Esophagus squamous epithelium (tissue), 4 donors: ENCODE measurements around the gene PYM1.

Experiments used
- POLR2A ChIP-seq, 4 donors: fragments of 450-650 bp; IDR thresholded peaks; one replicate each; pipeline ENCODE4 v1.6.1; 2017; ENCODE audit warnings: antibody characterized with exemption in 4 of 4, mild to moderate bottlenecking in 4 of 4, moderate library complexity in 3 of 4
- TF ChIP-seq, protein P1 (sequence below), 6 experiments: fragments of 450-650 bp in 4 of 6; fragments of 200-600 bp in 2 of 6; sonication (generic) in 2 of 6; IDR thresholded peaks; one replicate each; pipeline ENCODE4 v1.5.1; 2016 to 2019; ENCODE audit warnings: antibody characterized with exemption in 6 of 6, mild to moderate bottlenecking in 4 of 6, moderate library complexity in 4 of 6

DNA sequence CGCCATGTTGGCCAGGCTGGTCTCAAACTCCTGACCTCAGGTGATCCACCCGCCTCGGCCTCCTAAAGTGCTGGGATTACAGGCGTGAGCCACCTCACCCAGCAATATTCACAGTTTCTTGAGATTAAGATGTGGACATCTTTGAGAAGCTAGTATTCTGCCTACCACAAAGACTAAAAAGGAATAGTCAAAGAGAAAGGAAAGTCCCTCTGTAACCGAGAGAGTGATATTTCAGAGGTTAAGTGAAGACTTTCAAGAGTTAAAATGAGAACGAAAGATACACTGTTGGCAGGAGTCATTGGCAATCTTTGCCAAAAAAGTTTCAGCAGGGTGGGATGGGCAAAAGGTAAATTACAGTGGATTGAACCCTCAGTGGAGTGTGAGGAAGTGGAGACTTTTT lies 18.9 kb upstream of the PYM1 start:
- no peak for TF ChIP-seq POLR2A (IDR thresholded peaks at IDR 0.05)
- TF ChIP-seq, protein P1, sequence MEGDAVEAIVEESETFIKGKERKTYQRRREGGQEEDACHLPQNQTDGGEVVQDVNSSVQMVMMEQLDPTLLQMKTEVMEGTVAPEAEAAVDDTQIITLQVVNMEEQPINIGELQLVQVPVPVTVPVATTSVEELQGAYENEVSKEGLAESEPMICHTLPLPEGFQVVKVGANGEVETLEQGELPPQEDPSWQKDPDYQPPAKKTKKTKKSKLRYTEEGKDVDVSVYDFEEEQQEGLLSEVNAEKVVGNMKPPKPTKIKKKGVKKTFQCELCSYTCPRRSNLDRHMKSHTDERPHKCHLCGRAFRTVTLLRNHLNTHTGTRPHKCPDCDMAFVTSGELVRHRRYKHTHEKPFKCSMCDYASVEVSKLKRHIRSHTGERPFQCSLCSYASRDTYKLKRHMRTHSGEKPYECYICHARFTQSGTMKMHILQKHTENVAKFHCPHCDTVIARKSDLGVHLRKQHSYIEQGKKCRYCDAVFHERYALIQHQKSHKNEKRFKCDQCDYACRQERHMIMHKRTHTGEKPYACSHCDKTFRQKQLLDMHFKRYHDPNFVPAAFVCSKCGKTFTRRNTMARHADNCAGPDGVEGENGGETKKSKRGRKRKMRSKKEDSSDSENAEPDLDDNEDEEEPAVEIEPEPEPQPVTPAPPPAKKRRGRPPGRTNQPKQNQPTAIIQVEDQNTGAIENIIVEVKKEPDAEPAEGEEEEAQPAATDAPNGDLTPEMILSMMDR (IDR thresholded peaks at IDR 0.05) = no peak
